Spleen (tissue), 11 donors: Measurements from ENCODE around the gene RPTOR. TPM values are rescaled to one million over a fixed set of nuclear protein-coding genes. Genes with fewer than 3 reads are reported as not detected.

Experiments used
- DNase-seq: peaks from one replicate; pipeline ENCODE4 v3.0.0-alpha.2; 2020
- H3K27ac ChIP-seq, 8 donors: fragments of 200-600 bp; sonication (generic) in 7 of 8; 1 replicate in 4 of 8; 2 replicates in 4 of 8; pipeline versions ENCODE4 v1.5.0 to v1.8.0; 2016 to 2021; ENCODE audit warnings: inconsistent platforms in 4 of 8, mild to moderate bottlenecking in 4 of 8, moderate library complexity in 1 of 8
- H3K27me3 ChIP-seq, 7 donors: fragments of 200-600 bp; sonication (generic) in 6 of 7; replicated peaks in 1 of 7; 1 replicate in 4 of 7; 2 replicates in 3 of 7; pipeline versions ENCODE4 v1.5.0 to v1.8.0; 2016 to 2021; ENCODE audit warnings: inconsistent platforms in 3 of 7, mild to moderate bottlenecking in 1 of 7
- H3K36me3 ChIP-seq, 6 donors: fragments of 200-600 bp; sonication (generic) in 5 of 6; 1 replicate in 4 of 6; 2 replicates in 2 of 6; pipeline versions ENCODE4 v1.5.0 to v1.8.0; 2016 to 2021; ENCODE audit warnings: inconsistent platforms in 2 of 6
- H3K4me1 ChIP-seq, 6 donors: fragments of 200-600 bp; sonication (generic) in 5 of 6; 1 replicate in 3 of 6; 2 replicates in 3 of 6; pipeline versions ENCODE4 v1.5.0 to v1.8.0; 2016 to 2021; ENCODE audit warnings: inconsistent platforms in 3 of 6
- H3K4me3 ChIP-seq, 8 donors: fragments of 200-600 bp; sonication (generic) in 7 of 8; 1 replicate in 4 of 8; 2 replicates in 4 of 8; pipeline versions ENCODE4 v1.5.0 to v1.8.0; 2016 to 2021; ENCODE audit warnings: inconsistent platforms in 4 of 8, mild to moderate bottlenecking in 4 of 8, moderate library complexity in 2 of 8
- H3K9me3 ChIP-seq, 8 donors: fragments of 200-600 bp; sonication (generic) in 7 of 8; 1 replicate in 4 of 8; 2 replicates in 4 of 8; pipeline versions ENCODE4 v1.5.0 to v1.8.0; 2016 to 2021; ENCODE audit warnings: inconsistent platforms in 4 of 8
- POLR2A ChIP-seq, 3 donors: fragments of 450-650 bp; IDR thresholded peaks; one replicate each; pipeline ENCODE4 v1.5.1; 2017; ENCODE audit warnings: antibody characterized with exemption in 3 of 3, mild to moderate bottlenecking in 1 of 3
- POLR2AphosphoS5 ChIP-seq, 3 donors: sonication (generic); formaldehyde crosslinking; IDR thresholded peaks; one replicate each; pipeline ENCODE4 v1.5.1; 2017; ENCODE audit warnings: antibody characterized with exemption in 3 of 3
- WGBS, 5 donors: extraction: QIAGEN DNeasy Blood & Tissue Kit in 3 of 5; methylation state at CpG; one replicate each; pipeline versions ENCODE4 v1.1.5 to v1.1.7; 2013 to 2018; 5-methylcytosine and 5-hydroxymethylcytosine counted together
- intact Hi-C: fragments of 100-400 bp; cut with DNase I; formaldehyde crosslinking; loops from one replicate; pipeline ENCODE4 v1.15.0; 2023; ENCODE audit warnings: low total_unique reads
- polyA plus RNA-seq, 3 donors: library from polyadenylated mRNA; stranded (reverse); fragments of 200-250 nt; gene quantifications; one replicate each; pipeline ENCODE4 v1.2.1, GENCODE V29; 2013
- total RNA-seq, 7 donors: library from RNA; depleted of rRNA in 3 of 7; stranded (reverse); fragments of >200 nt in 3 of 7; fragmentation: NEBNext Ultra II Directional in 4 of 7; extraction: Animal tissue kit (Norgen Biotek cat#: 25700) in 4 of 7; gene quantifications; one replicate each; pipeline versions ENCODE4 v1.1.0 to v1.2.1, GENCODE V29; 2016 to 2021
- TF ChIP-seq, protein P1 (sequence below), 11 experiments: fragments of 200-600 bp in 7 of 11; fragments of 450-650 bp in 4 of 11; sonication (generic) in 4 of 11; IDR thresholded peaks in 8 of 11; conservative IDR thresholded peaks in 3 of 11; 1 replicate in 7 of 11; 2 replicates in 4 of 11; pipeline versions ENCODE4 v1.4.0 to v1.8.0; 2016 to 2021; ENCODE audit warnings: antibody characterized with exemption in 11 of 11, inconsistent platforms in 4 of 11, mild to moderate bottlenecking in 1 of 11
- donor health status: healthy with polysubstance abuse.
- donor health status: DM: no; HTN: no; CAD: no; lungs with moderate emphysema.
- donor health status: DM: no; HTN: no; CAD: no.
- donor health status: Bipolar disorder and iron deficiency.
- donor health status: healthy.
- donor health status: DM: no; HTN: no; CAD: no.
- donor health status: DM: yes; HTN: yes; CAD: no.

Gene RPTOR
- total and polyA plus RNA-seq, 10 donors: 3.1 to 61.2 (median 40.7) TPM

DNA sequence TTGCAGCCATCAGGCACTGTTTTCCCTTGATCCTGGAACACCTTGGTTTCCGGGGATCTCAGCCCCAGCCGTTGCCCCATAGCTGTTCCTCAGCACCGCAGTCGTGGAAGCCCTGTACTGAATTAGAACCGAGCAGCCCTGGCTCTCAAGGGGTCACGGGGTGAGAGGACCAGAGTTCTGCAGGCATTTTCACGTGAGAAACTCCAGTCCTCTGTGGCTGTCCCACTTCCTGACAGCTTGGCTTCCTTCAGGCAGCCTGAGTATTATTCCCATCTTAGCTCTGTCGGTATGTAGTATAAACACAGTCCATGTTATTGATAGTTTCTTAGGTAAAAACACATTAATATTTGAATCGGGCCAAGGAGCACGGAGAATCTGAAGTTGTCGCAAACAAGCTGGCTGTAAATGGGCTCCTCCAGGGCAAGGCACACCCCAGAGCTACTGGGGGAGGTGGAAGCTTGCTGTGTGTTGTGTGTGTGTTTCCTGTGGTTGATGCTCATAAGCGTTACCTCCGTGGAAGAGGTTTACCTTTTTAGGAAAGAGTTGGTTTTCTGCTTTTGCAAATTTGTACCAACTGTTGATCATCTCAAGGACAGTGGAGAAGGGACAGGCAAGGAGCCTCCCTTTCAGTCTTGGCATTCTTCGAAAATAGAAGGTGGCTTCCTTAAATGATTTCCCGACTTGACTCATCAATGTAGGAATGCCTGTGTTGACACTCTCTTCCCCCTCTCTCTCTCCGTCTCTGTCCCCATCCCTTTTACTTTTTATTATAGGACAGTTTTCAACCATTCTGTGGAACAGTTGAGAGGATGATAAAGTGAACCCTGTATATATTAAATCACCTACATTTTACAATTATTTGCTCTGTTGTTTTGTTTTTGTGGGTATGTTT lies 238.1 kb downstream of the RPTOR start:
- peaks cover 0 to 20% (median 0%) of the 10 kb centered on the region in 6 donors for H3K36me3 ChIP-seq
- peak overlapping the region in 4 of 8 donors; percentile 16 to 68 (median 60) for H3K27ac ChIP-seq
- WGBS, 5 donors: 35 to 37% (median 35%) methylated on average over 16 of the region's 16 CpGs
- intact Hi-C loops: no loop called here
- H3K4me1 ChIP-seq: peaks cover 15 to 50% (median 43%) of the 10 kb centered on the region in 6 donors
- H3K9me3 ChIP-seq: no peaks in the 10 kb centered on the region
- no peak for TF ChIP-seq POLR2AphosphoS5 (IDR thresholded peaks at IDR 0.05)
- TF ChIP-seq, protein P1, sequence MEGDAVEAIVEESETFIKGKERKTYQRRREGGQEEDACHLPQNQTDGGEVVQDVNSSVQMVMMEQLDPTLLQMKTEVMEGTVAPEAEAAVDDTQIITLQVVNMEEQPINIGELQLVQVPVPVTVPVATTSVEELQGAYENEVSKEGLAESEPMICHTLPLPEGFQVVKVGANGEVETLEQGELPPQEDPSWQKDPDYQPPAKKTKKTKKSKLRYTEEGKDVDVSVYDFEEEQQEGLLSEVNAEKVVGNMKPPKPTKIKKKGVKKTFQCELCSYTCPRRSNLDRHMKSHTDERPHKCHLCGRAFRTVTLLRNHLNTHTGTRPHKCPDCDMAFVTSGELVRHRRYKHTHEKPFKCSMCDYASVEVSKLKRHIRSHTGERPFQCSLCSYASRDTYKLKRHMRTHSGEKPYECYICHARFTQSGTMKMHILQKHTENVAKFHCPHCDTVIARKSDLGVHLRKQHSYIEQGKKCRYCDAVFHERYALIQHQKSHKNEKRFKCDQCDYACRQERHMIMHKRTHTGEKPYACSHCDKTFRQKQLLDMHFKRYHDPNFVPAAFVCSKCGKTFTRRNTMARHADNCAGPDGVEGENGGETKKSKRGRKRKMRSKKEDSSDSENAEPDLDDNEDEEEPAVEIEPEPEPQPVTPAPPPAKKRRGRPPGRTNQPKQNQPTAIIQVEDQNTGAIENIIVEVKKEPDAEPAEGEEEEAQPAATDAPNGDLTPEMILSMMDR (IDR thresholded peaks at IDR 0.05 in 8 of 11, conservative IDR thresholded peaks at IDR 0.05 in 3 of 11): no peak
- no peaks in the 10 kb centered on the region for H3K27me3 ChIP-seq
- no peak for DNase-seq
- peak overlapping the region in 1 of 8 donors; percentile 18 for H3K4me3 ChIP-seq

DNA sequence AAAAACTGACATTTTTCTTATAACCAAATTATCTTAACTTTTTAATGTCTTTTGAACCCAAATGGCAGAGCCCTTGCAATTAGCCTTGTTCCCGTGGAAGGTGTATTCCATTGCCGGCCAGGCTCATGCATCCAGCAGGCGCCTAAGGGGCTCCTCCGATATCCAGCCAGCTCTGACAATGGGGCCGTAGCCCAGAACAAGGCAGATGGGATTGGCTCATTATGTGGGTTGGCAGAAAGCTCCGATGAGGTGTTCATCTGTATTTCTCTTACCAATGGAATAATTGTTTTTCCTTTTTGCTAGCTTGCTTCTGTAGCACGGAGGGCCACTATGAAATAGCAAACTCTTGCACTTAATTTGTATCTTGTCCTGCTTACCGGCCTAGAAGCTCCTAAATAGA lies 238.8 kb downstream of the RPTOR start:
- H3K4me1 ChIP-seq: peaks cover 15 to 56% (median 45%) of the 10 kb centered on the region in 6 donors
- DNase-seq: no peak
- 93 to 98% (median 95%) methylated on average over 8 of the region's 8 CpGs for WGBS, 5 donors
- no peaks in the 10 kb centered on the region for H3K27me3 ChIP-seq
- H3K4me3 ChIP-seq: no peak overlapping the region
- H3K36me3 ChIP-seq: peaks cover 0 to 13% (median 0%) of the 10 kb centered on the region in 6 donors
- H3K9me3 ChIP-seq: no peaks in the 10 kb centered on the region
- TF ChIP-seq, protein P1 (IDR thresholded peaks at IDR 0.05 in 8 of 11, conservative IDR thresholded peaks at IDR 0.05 in 3 of 11): no peak
- TF ChIP-seq POLR2AphosphoS5 (IDR thresholded peaks at IDR 0.05) (no peak), POLR2A (IDR thresholded peaks at IDR 0.05) (no peak)
- no peak overlapping the region for H3K27ac ChIP-seq
- intact Hi-C loops: no loop called here

- H3K36me3 ChIP-seq: peaks cover 0 to 9% (median 0%) of the 10 kb centered on the region in 6 donors
- intact Hi-C loops: no loop called here
- H3K4me1 ChIP-seq: peaks cover 15 to 61% (median 49%) of the 10 kb centered on the region in 6 donors
- no peak overlapping the region for H3K27ac ChIP-seq
- H3K4me3 ChIP-seq: no peak overlapping the region
- no peaks in the 10 kb centered on the region for H3K9me3 ChIP-seq
- H3K27me3 ChIP-seq: no peaks in the 10 kb centered on the region
- DNase-seq: no peak
- TF ChIP-seq, protein P1 (IDR thresholded peaks at IDR 0.05 in 8 of 11, conservative IDR thresholded peaks at IDR 0.05 in 3 of 11): no peak
- 91 to 95% (median 94%) methylated on average over 6 of the region's 6 CpGs for WGBS, 5 donors
Measured at GRCh38 chr17:80783971-80784370, 239.3 kb downstream of the RPTOR start.

DNA sequence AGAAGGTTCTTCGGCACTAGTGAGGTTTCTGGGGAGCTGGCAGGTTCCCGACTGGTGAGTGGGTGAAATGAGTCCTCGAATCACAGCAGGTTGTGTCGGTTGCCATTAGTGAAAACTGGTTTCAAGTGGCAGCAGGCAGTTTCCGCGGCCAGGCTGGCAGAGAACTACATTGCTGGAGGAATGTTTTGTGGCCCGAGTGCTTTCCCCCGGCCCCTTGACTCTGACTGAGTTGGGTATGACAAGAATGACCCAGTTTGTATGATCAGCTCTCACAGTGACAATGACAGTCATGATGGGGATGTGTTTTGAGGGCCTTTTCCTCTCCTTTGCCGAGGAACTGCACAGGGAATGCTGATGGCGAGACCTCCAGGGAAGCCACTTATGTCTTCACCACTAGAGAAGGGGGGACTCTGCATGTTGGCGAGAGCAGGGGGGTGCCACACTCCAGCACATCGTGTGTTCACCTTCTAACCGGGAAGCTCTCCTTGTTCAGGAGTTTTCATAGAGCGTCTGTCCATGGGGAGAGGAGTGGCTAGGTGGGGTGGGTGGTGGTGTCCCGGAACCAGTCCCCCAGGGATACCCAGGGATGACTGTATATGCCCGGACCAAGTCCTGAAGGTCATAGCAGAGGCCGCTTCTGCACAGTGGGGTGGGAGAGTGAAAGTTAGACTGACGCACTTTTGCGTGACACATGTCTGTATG lies 241.0 kb downstream of the RPTOR start:
- Histone ChIP-seq H3K4me1 (peaks cover 21 to 64% (median 54%) of the 10 kb centered on the region in 6 donors), H3K9me3 (no peaks in the 10 kb centered on the region), H3K27me3 (no peaks in the 10 kb centered on the region), H3K4me3 (no peak overlapping the region), H3K36me3 (no peaks in the 10 kb centered on the region), H3K27ac (no peak overlapping the region)
- no peak for DNase-seq
- intact Hi-C loops: no loop called here
- TF ChIP-seq, protein P1 (IDR thresholded peaks at IDR 0.05 in 8 of 11, conservative IDR thresholded peaks at IDR 0.05 in 3 of 11): no peak
- TF ChIP-seq POLR2A (IDR thresholded peaks at IDR 0.05) (no peak), POLR2AphosphoS5 (IDR thresholded peaks at IDR 0.05) (no peak)
- WGBS, 5 donors: 88 to 93% (median 92%) methylated on average over 19 of the region's 19 CpGs
